IMR-90 (cell line): ENCODE results near the gene MDP1. TPM values are rescaled to one million over a fixed set of nuclear protein-coding genes. Genes with fewer than 3 reads are reported as not detected.

ENCODE experiments used
- ATAC-seq: fragments of 200-7000 bp; cut with Tn5 transposase; 2 replicates; pipeline ENCODE4 v1.9.1; 2020; ENCODE audit warnings: low read depth, mild to moderate bottlenecking, moderate library complexity
- BruUV-seq: library from RNA; stranded (reverse); fragments of 400-500 nt; replicated peaks from 2 replicates; lab custom pipeline; 2021; lab: Mats Ljungman, UMichigan
- CTCF ChIA-PET: fragments of 300-600 bp; formaldehyde crosslinking; extraction: SDS; loops from one replicate; lab custom pipeline; 2021; ENCODE audit warnings: antibody characterized with exemption; lab: Yijun Ruan, JAX
- POLR2A ChIA-PET: fragments of 300-600 bp; sonication (Branson Sonifier 250); formaldehyde crosslinking; loops from one replicate; lab custom pipeline; 2022; ENCODE audit warnings: antibody characterized with exemption; ENCODE audit not compliant: unreplicated experiment; lab: Charles Lee
- DNase-seq: peaks from one replicate; pipeline ENCODE4 v3.0.0; 2013
- H2AFZ ChIP-seq: replicated peaks from 2 replicates; pipeline ENCODE3; 2013; ENCODE audit warnings: low read length, mild to moderate bottlenecking; ENCODE audit not compliant: poor library complexity
- H2AK5ac ChIP-seq: 2 replicates; pipeline ENCODE4 v1.6.1; 2013; ENCODE audit warnings: low read depth, low read length, inconsistent platforms
- H2AK9ac ChIP-seq: replicated peaks from 2 replicates; pipeline ENCODE3; 2013; ENCODE audit warnings: mild to moderate bottlenecking, low read depth, low read length, moderate library complexity; ENCODE audit not compliant: poor library complexity
- H2BK120ac ChIP-seq: 2 replicates; pipeline ENCODE4 v1.6.1; 2013; ENCODE audit warnings: low read depth, low read length, inconsistent platforms
- H2BK15ac ChIP-seq: 3 replicates; pipeline ENCODE4 v1.6.1; 2013; ENCODE audit warnings: low read depth, low read length, inconsistent platforms
- H2BK20ac ChIP-seq: 2 replicates; pipeline ENCODE4 v1.6.1; 2013; ENCODE audit warnings: low read depth, mild to moderate bottlenecking, inconsistent platforms, low read length, moderate library complexity
- H2BK5ac ChIP-seq: 2 replicates; pipeline ENCODE4 v1.6.1; 2013; ENCODE audit warnings: mild to moderate bottlenecking, low read depth, low read length, inconsistent platforms; ENCODE audit not compliant: poor library complexity, severe bottlenecking
- H3K14ac ChIP-seq: replicated peaks from 2 replicates; pipeline ENCODE4 v1.6.1; 2013; ENCODE audit warnings: low read depth, low read length, inconsistent platforms
- H3K18ac ChIP-seq: 2 replicates; pipeline ENCODE4 v1.6.1; 2013; ENCODE audit warnings: low read depth, low read length, control low read depth
- H3K23ac ChIP-seq: 2 replicates; pipeline ENCODE4 v1.6.1; 2013; ENCODE audit warnings: low read depth, low read length, inconsistent platforms
- H3K27ac ChIP-seq: 2 replicates; pipeline ENCODE4 v1.5.1; 2013; ENCODE audit warnings: mild to moderate bottlenecking, control low read depth, low read length; ENCODE audit not compliant: insufficient read depth
- H3K27me3 ChIP-seq: 2 replicates; pipeline ENCODE4 v1.6.1; 2013; ENCODE audit warnings: low read length; ENCODE audit not compliant: control insufficient read depth, insufficient read depth
- H3K36me3 ChIP-seq: 2 replicates; pipeline ENCODE4 v1.6.1; 2013; ENCODE audit warnings: low read length, mixed read lengths; ENCODE audit not compliant: control insufficient read depth, insufficient read depth
- H3K4ac ChIP-seq: 2 replicates; pipeline ENCODE4 v1.6.1; 2013; ENCODE audit warnings: low read depth, low read length, inconsistent platforms
- H3K4me1 ChIP-seq: 2 replicates; pipeline ENCODE4 v1.6.1; 2013; ENCODE audit warnings: low read length, mixed read lengths; ENCODE audit not compliant: control insufficient read depth, insufficient read depth
- H3K4me2 ChIP-seq: 2 replicates; pipeline ENCODE4 v1.6.1; 2013; ENCODE audit warnings: low read depth, mild to moderate bottlenecking, control low read depth, low read length, moderate library complexity
- H3K4me3 ChIP-seq: 2 replicates; pipeline ENCODE4 v1.5.1; 2013; ENCODE audit warnings: low read depth, mild to moderate bottlenecking, control low read depth, low read length, moderate library complexity; ENCODE audit not compliant: insufficient read depth
- H3K56ac ChIP-seq: 2 replicates; pipeline ENCODE4 v1.6.1; 2013; ENCODE audit warnings: low read length, inconsistent platforms; ENCODE audit not compliant: insufficient read depth; ENCODE audit errors: extremely low read depth
- H3K79me1 ChIP-seq, 2 experiments: 2 replicates each; pipeline ENCODE4 v1.6.1; 2013; ENCODE audit warnings: low read length in 2 of 2, inconsistent platforms in 1 of 2, low read depth in 1 of 2
- H3K9ac ChIP-seq: 2 replicates; pipeline ENCODE4 v1.6.1; 2013; ENCODE audit warnings: low read depth, low read length, control low read depth
- H3K9me1 ChIP-seq: 2 replicates; pipeline ENCODE4 v1.6.1; 2013; ENCODE audit warnings: low read length, inconsistent platforms; ENCODE audit not compliant: insufficient read depth
- H3K9me3 ChIP-seq: 2 replicates; pipeline ENCODE4 v1.6.1; 2013; ENCODE audit warnings: low read length; ENCODE audit not compliant: control insufficient read depth, insufficient read depth
- H4K20me1 ChIP-seq: 2 replicates; pipeline ENCODE4 v1.6.1; 2013; ENCODE audit warnings: low read length, inconsistent platforms; ENCODE audit not compliant: insufficient read depth
- H4K5ac ChIP-seq: 2 replicates; pipeline ENCODE4 v1.6.1; 2013; ENCODE audit warnings: mild to moderate bottlenecking, low read depth, low read length, control low read depth
- H4K8ac ChIP-seq, 2 experiments: 2 replicates each; pipeline ENCODE4 v1.6.1; 2013; ENCODE audit warnings: low read depth in 2 of 2, low read length in 2 of 2, control low read depth in 1 of 2, inconsistent platforms in 1 of 2
- H4K91ac ChIP-seq: 2 replicates; pipeline ENCODE4 v1.6.1; 2013; ENCODE audit warnings: low read depth, low read length, inconsistent platforms; ENCODE audit not compliant: insufficient read depth
- CEBPB ChIP-seq: IDR thresholded peaks from 2 replicates; pipeline ENCODE4 v1.6.1; 2012; ENCODE audit warnings: low read depth, low read length, improper control_type of control experiment
- CHD1 ChIP-seq: IDR thresholded peaks from 2 replicates; pipeline ENCODE4 v1.6.1; 2012; ENCODE audit warnings: low read depth, low read length, improper control_type of control experiment
- MAFK ChIP-seq: IDR thresholded peaks from 2 replicates; pipeline ENCODE4 v1.6.1; 2012; ENCODE audit warnings: low read depth, low read length, improper control_type of control experiment
- MXI1 ChIP-seq: IDR thresholded peaks from 2 replicates; pipeline ENCODE4 v1.6.1; 2012; ENCODE audit warnings: low read depth, mild to moderate bottlenecking, low read length, moderate library complexity, borderline replicate concordance
- NFE2L2 ChIP-seq: fragments of 150-350 bp; IDR thresholded peaks from 2 replicates; pipeline ENCODE4 v1.6.1; 2016; ENCODE audit warnings: low read depth, mild to moderate bottlenecking, low read length
- POLR2A ChIP-seq: IDR thresholded peaks from 2 replicates; pipeline ENCODE4 v1.6.1; 2012; ENCODE audit warnings: mild to moderate bottlenecking, low read depth, low read length
- RFX5 ChIP-seq: IDR thresholded peaks from 2 replicates; pipeline ENCODE4 v1.8.0; 2012; ENCODE audit warnings: low read depth, mild to moderate bottlenecking, low read length, moderate library complexity
- WGBS, 2 experiments: methylation state at CpG; one replicate each; pipeline versions ENCODE4 v1.1.5 to v1.1.7; 2013; ENCODE audit warnings: missing lambda C conversion rate in 2 of 2; ENCODE audit not compliant: insufficient read length in 1 of 2; ENCODE audit errors: extremely low coverage in 2 of 2; 5-methylcytosine and 5-hydroxymethylcytosine counted together
- dilution Hi-C: fragments of 300-500 bp; cut with HindIII; formaldehyde crosslinking; loops from one replicate; pipeline ENCODE4 v1.14.3; 2018; ENCODE audit warnings: low sequenced_read_pairs; ENCODE audit not compliant: unreplicated experiment
- in situ Hi-C: fragments of 300-500 bp; cut with MboI; formaldehyde crosslinking; loops from 3 replicates; pipeline ENCODE4 v1.14.3; 2019; ENCODE audit warnings: low sequenced_read_pairs, inconsistent platforms, mixed read lengths
- intact Hi-C: fragments of 100-400 bp; cut with micrococcal nuclease; formaldehyde crosslinking; loops from 2 replicates; pipeline ENCODE4 v1.10.0; 2022
- polyA plus RNA-seq, 3 experiments: library from polyadenylated mRNA; depleted of rRNA; stranded (reverse); fragments of >200 nt; gene quantifications; 2 replicates each; pipeline ENCODE4 v1.2.3, GENCODE V29; 2012; ENCODE audit warnings: low replicate concordance in 1 of 3
- total RNA-seq: library from RNA; depleted of rRNA; stranded (reverse); fragments of >200 nt; gene quantifications from 2 replicates; pipeline ENCODE4 v1.2.3, GENCODE V29; 2012
- TF ChIP-seq, protein P1 (sequence below): fragments of 150-350 bp; IDR thresholded peaks from 2 replicates; pipeline ENCODE4 v1.6.1; 2017; ENCODE audit warnings: mild to moderate bottlenecking, antibody characterized with exemption, low read length, low read depth
- TF ChIP-seq, protein P2 (sequence below): conservative IDR thresholded peaks from 2 replicates; pipeline ENCODE4 v1.5.1; 2012; ENCODE audit warnings: mild to moderate bottlenecking, low read depth, low read length, improper control_type of control experiment

Gene MDP1
- total and polyA plus RNA-seq, 2 of the 4 experiments (the other 2 are of a cell fraction): 15.1 to 17.8 TPM

DNA sequence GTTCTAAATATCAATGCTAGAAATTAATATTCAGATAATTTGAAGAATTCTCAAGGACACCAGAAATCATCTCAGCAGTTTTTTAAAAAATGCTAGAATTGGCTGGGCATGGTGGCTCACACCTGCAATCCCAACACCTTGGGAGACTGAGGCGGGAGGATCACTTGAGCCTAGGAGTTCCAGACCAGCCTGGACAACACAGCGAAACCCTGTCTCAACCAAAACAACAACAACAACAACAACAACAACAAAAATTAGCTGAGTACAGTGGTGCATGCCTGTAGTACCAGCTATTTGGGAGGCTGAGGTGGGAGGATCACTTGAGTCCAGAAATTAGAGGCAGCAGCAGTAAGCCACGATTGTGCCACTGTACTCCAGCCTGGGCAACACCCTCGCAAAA, 3.2 kb upstream of the MDP1 start:
- in situ Hi-C loops: no loop called here
- POLR2A ChIA-PET: no interaction called here

More for the DNA sequence above, 3.2 kb upstream of the MDP1 start:
- Histone ChIP-seq H3K4me1 (no peaks in the 10 kb centered on the region), H2AFZ (no peak overlapping the region), H2BK20ac (no peak overlapping the region), H3K14ac (no peak overlapping the region), H3K79me1 (peaks cover 11 to 64% of the 10 kb centered on the region in 2 experiments), H2BK5ac (no peak overlapping the region), H4K8ac (no peak overlapping the region), H3K9me3 (no peaks in the 10 kb centered on the region), H3K4me2 (no peak overlapping the region), H4K91ac (no peak overlapping the region), H2AK5ac (no peak overlapping the region), H3K56ac (no peak overlapping the region), H3K4me3 (no peak overlapping the region), H4K5ac (no peak overlapping the region), H3K4ac (no peak overlapping the region), H4K20me1 (no peaks in the 10 kb centered on the region; the same call in 1 of the 2 replicates), H3K27ac (no peak overlapping the region), H3K9me1 (peaks cover 9% of the 10 kb centered on the region; the same call in 1 of the 2 replicates), H3K18ac (no peak overlapping the region), H3K23ac (no peak overlapping the region), H2BK120ac (no peak overlapping the region), H3K36me3 (peaks cover 6% of the 10 kb centered on the region), H2BK15ac (no peak overlapping the region), H2AK9ac (no peak overlapping the region), H3K9ac (no peak overlapping the region), H3K27me3 (no peaks in the 10 kb centered on the region)
- no peak for ATAC-seq
- CTCF ChIA-PET: no interaction called here
- BruUV-seq: no TSS peak
- TF ChIP-seq MXI1: no peak
- no peak for TF ChIP-seq POLR2A
- no peak for TF ChIP-seq CEBPB
- TF ChIP-seq, protein P1, sequence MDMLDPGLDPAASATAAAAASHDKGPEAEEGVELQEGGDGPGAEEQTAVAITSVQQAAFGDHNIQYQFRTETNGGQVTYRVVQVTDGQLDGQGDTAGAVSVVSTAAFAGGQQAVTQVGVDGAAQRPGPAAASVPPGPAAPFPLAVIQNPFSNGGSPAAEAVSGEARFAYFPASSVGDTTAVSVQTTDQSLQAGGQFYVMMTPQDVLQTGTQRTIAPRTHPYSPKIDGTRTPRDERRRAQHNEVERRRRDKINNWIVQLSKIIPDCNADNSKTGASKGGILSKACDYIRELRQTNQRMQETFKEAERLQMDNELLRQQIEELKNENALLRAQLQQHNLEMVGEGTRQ: no peak
- TF ChIP-seq MAFK: no peak
- no peak for TF ChIP-seq RFX5
- TF ChIP-seq NFE2L2: no peak
- no peak for TF ChIP-seq CHD1
- TF ChIP-seq, protein P2, sequence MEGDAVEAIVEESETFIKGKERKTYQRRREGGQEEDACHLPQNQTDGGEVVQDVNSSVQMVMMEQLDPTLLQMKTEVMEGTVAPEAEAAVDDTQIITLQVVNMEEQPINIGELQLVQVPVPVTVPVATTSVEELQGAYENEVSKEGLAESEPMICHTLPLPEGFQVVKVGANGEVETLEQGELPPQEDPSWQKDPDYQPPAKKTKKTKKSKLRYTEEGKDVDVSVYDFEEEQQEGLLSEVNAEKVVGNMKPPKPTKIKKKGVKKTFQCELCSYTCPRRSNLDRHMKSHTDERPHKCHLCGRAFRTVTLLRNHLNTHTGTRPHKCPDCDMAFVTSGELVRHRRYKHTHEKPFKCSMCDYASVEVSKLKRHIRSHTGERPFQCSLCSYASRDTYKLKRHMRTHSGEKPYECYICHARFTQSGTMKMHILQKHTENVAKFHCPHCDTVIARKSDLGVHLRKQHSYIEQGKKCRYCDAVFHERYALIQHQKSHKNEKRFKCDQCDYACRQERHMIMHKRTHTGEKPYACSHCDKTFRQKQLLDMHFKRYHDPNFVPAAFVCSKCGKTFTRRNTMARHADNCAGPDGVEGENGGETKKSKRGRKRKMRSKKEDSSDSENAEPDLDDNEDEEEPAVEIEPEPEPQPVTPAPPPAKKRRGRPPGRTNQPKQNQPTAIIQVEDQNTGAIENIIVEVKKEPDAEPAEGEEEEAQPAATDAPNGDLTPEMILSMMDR: no peak
- dilution Hi-C loops (no loop called here), intact Hi-C loops (loop anchor here (10.0 kb wide), 1 partner anchor 216 kb away; no protein-coding TSS in a partner anchor)
- no peak for DNase-seq
- WGBS, 2 experiments: no CpG with 5 or more reads among the region's 4 CpGs
